A673 (cell line): ENCODE results near the gene UBA5. TPM values are rescaled to one million over a fixed set of nuclear protein-coding genes. Genes with fewer than 3 reads are reported as not detected.

Experiments
- BruUV-seq: library from RNA; stranded (reverse); fragments of 400-500 nt; replicated peaks from 2 replicates; lab custom pipeline; 2021; lab: Mats Ljungman, UMichigan
- CTCF ChIA-PET: fragments of 300-600 bp; sonication (Branson Sonifier 250); formaldehyde crosslinking; loops from one replicate; lab custom pipeline; 2022; ENCODE audit warnings: antibody characterized with exemption; lab: Charles Lee
- POLR2A ChIA-PET: fragments of 300-600 bp; sonication (Branson Sonifier 250); formaldehyde crosslinking; loops from one replicate; lab custom pipeline; 2022; ENCODE audit warnings: antibody characterized with exemption; ENCODE audit not compliant: low non-redundant PET; lab: Charles Lee
- DNase-seq: peaks from one replicate; pipeline ENCODE4 v3.0.0-alpha.2; 2015; ENCODE audit warnings: low spot score
- H3K27ac ChIP-seq: fragments of 200-600 bp; sonication (generic); 2 replicates; pipeline ENCODE4 v1.5.1; 2016; ENCODE audit warnings: mixed run types, low read depth, mild to moderate bottlenecking, mixed read lengths, antibody characterized with exemption, low read length; ENCODE audit not compliant: poor library complexity, severe bottlenecking
- H3K27me3 ChIP-seq: fragments of 200-600 bp; sonication (generic); replicated peaks from 2 replicates; pipeline ENCODE4 v1.6.1; 2017; ENCODE audit warnings: mixed run types, low read depth, mild to moderate bottlenecking, mixed read lengths, antibody characterized with exemption, low read length; ENCODE audit not compliant: insufficient read depth, poor library complexity
- H3K36me3 ChIP-seq: fragments of 200-600 bp; sonication (generic); 2 replicates; pipeline ENCODE4 v1.6.1; 2016; ENCODE audit warnings: mixed run types, mild to moderate bottlenecking, mixed read lengths, antibody characterized with exemption, low read length; ENCODE audit not compliant: insufficient read depth, poor library complexity, severe bottlenecking
- H3K4me1 ChIP-seq: fragments of 200-600 bp; sonication (generic); 2 replicates; pipeline ENCODE4 v1.6.1; 2017; ENCODE audit warnings: mixed run types, mild to moderate bottlenecking, mixed read lengths, antibody characterized with exemption, low read length; ENCODE audit not compliant: insufficient read depth, poor library complexity, severe bottlenecking
- H3K4me3 ChIP-seq: fragments of 200-600 bp; sonication (generic); 2 replicates; pipeline ENCODE4 v1.5.1; 2016; ENCODE audit warnings: low read depth, mixed run types, mild to moderate bottlenecking, mixed read lengths, low read length; ENCODE audit not compliant: poor library complexity, severe bottlenecking
- H3K9me3 ChIP-seq: fragments of 200-600 bp; sonication (generic); 2 replicates; pipeline ENCODE4 v1.6.1; 2016; ENCODE audit warnings: mixed run types, low read depth, mild to moderate bottlenecking, mixed read lengths, antibody characterized with exemption, low read length; ENCODE audit not compliant: poor library complexity, severe bottlenecking
- EZH2 ChIP-seq: fragments of 200-600 bp; sonication (generic); IDR thresholded peaks from 2 replicates; pipeline ENCODE4 v1.6.1; 2017; ENCODE audit warnings: borderline replicate concordance, low read depth, mild to moderate bottlenecking, mixed read lengths, antibody characterized with exemption, low read length; ENCODE audit not compliant: poor library complexity, severe bottlenecking
- intact Hi-C: fragments of 100-400 bp; cut with micrococcal nuclease; formaldehyde crosslinking; loops from one replicate; pipeline ENCODE4 v1.10.0; 2022; ENCODE audit not compliant: unreplicated experiment
- total RNA-seq: library from RNA; stranded (reverse); gene quantifications from 2 replicates; pipeline ENCODE4 v1.2.3, GENCODE V29; 2021
- TF ChIP-seq, protein P1 (sequence below): fragments of 300-800, 200-600 bp; sonication (generic); conservative IDR thresholded peaks from 2 replicates; pipeline ENCODE4 v1.5.1; 2017; ENCODE audit warnings: low read depth, mild to moderate bottlenecking, antibody characterized with exemption, low read length, moderate library complexity, mixed read lengths

Gene UBA5
- total RNA-seq, 1 experiment from 2014 or later, result 50.0 TPM

DNA sequence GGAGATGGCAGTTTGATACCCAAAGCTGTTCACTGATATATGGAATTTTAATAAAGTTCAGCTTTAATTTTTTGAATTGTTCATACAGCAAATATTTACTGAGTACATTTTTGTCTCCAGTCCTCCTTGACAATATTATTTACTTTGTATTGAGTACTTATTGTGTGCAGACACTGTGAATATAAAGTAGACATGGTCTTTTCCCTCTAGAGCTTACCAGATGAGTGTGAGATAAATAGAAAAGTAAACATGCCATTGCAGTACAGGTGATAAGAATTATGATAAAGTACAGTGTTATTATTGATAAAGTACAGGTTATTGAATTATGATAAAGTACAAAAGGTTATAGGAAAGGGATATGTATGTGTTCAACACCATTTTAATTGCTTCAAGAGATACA is 2.1 kb downstream of the UBA5 start:
- Histone ChIP-seq H3K27ac (no peak overlapping the region), H3K36me3 (peaks cover 6% of the 10 kb centered on the region), H3K27me3 (no peaks in the 10 kb centered on the region), H3K4me1 (peaks cover 10% of the 10 kb centered on the region), H3K9me3 (no peaks in the 10 kb centered on the region), H3K4me3 (peak overlapping the region; percentile 87)
- TF ChIP-seq EZH2, result no peak
- TF ChIP-seq, protein P1, sequence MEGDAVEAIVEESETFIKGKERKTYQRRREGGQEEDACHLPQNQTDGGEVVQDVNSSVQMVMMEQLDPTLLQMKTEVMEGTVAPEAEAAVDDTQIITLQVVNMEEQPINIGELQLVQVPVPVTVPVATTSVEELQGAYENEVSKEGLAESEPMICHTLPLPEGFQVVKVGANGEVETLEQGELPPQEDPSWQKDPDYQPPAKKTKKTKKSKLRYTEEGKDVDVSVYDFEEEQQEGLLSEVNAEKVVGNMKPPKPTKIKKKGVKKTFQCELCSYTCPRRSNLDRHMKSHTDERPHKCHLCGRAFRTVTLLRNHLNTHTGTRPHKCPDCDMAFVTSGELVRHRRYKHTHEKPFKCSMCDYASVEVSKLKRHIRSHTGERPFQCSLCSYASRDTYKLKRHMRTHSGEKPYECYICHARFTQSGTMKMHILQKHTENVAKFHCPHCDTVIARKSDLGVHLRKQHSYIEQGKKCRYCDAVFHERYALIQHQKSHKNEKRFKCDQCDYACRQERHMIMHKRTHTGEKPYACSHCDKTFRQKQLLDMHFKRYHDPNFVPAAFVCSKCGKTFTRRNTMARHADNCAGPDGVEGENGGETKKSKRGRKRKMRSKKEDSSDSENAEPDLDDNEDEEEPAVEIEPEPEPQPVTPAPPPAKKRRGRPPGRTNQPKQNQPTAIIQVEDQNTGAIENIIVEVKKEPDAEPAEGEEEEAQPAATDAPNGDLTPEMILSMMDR, result no peak
- intact Hi-C loops, result loop anchor here (5.0 kb wide), 1 partner anchor 60 kb away; the partner anchor contains the start of gene NPHP3
- no peak for DNase-seq
- ChIA-PET POLR2A (interaction anchor here (0.5 to 0.6 kb wide), 2 partner anchors 56 to 113 kb away, joined by 3 read pairs; no protein-coding TSS in a partner anchor), CTCF (no interaction called here)
- BruUV-seq, result no TSS peak

DNA sequence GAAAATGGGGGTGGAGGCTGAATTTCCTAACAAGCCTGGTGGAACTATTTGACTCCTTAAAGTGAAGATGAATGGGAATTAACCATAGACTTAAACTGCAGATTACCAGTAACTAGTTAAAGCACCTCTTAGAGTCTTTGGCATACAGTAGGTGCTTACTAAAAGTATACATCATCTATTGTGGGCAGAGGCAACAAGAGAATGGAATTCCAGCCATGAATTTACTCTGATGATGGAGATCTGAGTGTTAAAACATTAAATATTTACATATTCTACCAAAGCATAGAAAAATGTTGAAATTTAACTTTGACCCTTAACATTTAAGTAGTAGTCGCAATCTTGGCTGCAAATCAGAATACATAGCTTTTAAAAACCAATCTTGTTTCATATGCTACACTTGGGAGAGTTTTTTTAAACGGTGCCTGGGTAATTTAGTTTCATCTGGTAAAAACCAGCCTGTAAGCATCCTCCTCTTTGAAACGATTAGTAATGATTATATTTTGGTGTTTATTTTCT is 5.2 kb downstream of the UBA5 start:
- Histone ChIP-seq H3K27me3 (no peaks in the 10 kb centered on the region), H3K4me3 (no peak overlapping the region), H3K9me3 (no peaks in the 10 kb centered on the region), H3K27ac (no peak overlapping the region), H3K36me3 (peaks cover 14% of the 10 kb centered on the region), H3K4me1 (peaks cover 27% of the 10 kb centered on the region)
- no TSS peak for BruUV-seq
- ChIA-PET POLR2A (no interaction called here), CTCF (no interaction called here)
- DNase-seq, result no peak
- intact Hi-C loops, result no loop called here
- TF ChIP-seq EZH2, result no peak
- TF ChIP-seq, protein P1, result no peak

DNA sequence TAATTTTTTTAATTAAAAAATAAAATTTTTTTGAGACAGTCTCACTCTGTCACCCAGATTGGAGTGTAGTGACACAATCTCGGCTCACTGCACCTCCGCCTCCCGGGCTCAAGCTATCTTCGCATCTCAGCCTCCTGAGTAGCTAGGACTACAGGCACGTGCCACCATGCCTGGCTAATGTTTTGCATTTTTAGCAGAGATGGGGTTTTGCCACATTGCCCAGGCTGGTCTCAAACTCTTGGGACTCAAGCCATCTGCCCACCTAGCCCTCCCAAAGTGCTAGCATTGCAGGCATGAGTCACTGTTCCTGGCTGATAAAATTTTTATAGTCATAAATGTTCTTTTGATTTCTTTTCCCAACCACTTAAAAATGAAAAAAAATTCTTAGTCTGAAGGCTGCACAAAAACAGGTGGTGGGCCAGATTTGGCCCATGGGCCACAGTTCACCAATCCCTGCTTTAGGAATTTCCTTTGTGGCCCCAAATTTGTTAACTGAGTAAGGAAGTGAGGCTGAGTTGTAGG is 9.2 kb downstream of the UBA5 start:
- H3K4me1 ChIP-seq, result peaks cover 17% of the 10 kb centered on the region
- no peak for DNase-seq
- no peak overlapping the region for H3K4me3 ChIP-seq
- BruUV-seq, result no TSS peak
- intact Hi-C loops, result no loop called here
- H3K9me3 ChIP-seq, result no peaks in the 10 kb centered on the region
- peaks cover 35% of the 10 kb centered on the region for H3K36me3 ChIP-seq
- H3K27ac ChIP-seq, result no peak overlapping the region
- H3K27me3 ChIP-seq, result no peaks in the 10 kb centered on the region
- ChIA-PET POLR2A (no interaction called here), CTCF (no interaction called here)
- TF ChIP-seq EZH2, result no peak
- TF ChIP-seq, protein P1, result no peak
